ENCODE data around the gene ALG2. TPM values are rescaled to one million over a fixed set of nuclear protein-coding genes. Genes with fewer than 3 reads are reported as not detected.

ALG2 gene
- total RNA-seq, 1 experiment from 2014 or later: 30.1 TPM

- H3K4me1 ChIP-seq (ENCODE audit: insufficient read depth, low read length, poor library complexity, severe bottlenecking): peaks cover 7% of the 10 kb centered on the region
- DNase-seq (ENCODE audit: low spot score): no peak
- ChIA-PET CTCF (no interaction called here), POLR2A (ENCODE audit: low non-redundant PET) (interaction anchor here (0.6 kb wide), 1 partner anchor 1232 kb away, joined by 3 read pairs; no protein-coding TSS in a partner anchor)
- no peaks in the 10 kb centered on the region for H3K9me3 ChIP-seq (ENCODE audit: low read depth, low read length, poor library complexity, severe bottlenecking)
- BruUV-seq (replicated peaks): no TSS peak
- TF ChIP-seq CTCF (conservative IDR thresholded peaks at IDR 0.05; ENCODE audit: low read depth, low read length): no peak
- no peak for TF ChIP-seq EZH2 (IDR thresholded peaks at IDR 0.05; ENCODE audit: borderline replicate concordance, low read depth, low read length, poor library complexity, severe bottlenecking)
- no peaks in the 10 kb centered on the region for H3K36me3 ChIP-seq (ENCODE audit: insufficient read depth, low read length, poor library complexity, severe bottlenecking)
- no peak overlapping the region for H3K27ac ChIP-seq (ENCODE audit: low read depth, low read length, poor library complexity, severe bottlenecking)
- intact Hi-C loops (cut with micrococcal nuclease; ENCODE audit: unreplicated experiment): loop anchor here (5.0 to 10.0 kb wide), 5 partner anchors 84 to 1036 kb away; partner anchors contain the start of gene NR4A3
- no peaks in the 10 kb centered on the region for H3K27me3 ChIP-seq (replicated peaks; ENCODE audit: insufficient read depth, low read depth, low read length, poor library complexity)
- H3K4me3 ChIP-seq (ENCODE audit: low read depth, low read length, poor library complexity, severe bottlenecking): no peak overlapping the region
Measured at GRCh38 chr9:99181206-99181605, 40.5 kb downstream of the ALG2 start.

- Histone ChIP-seq H3K4me3 (ENCODE audit: low read depth, low read length, poor library complexity, severe bottlenecking) (no peak overlapping the region), H3K9me3 (ENCODE audit: low read depth, low read length, poor library complexity, severe bottlenecking) (no peaks in the 10 kb centered on the region), H3K4me1 (ENCODE audit: insufficient read depth, low read length, poor library complexity, severe bottlenecking) (peaks cover 7% of the 10 kb centered on the region), H3K36me3 (ENCODE audit: insufficient read depth, low read length, poor library complexity, severe bottlenecking) (no peaks in the 10 kb centered on the region), H3K27ac (ENCODE audit: low read depth, low read length, poor library complexity, severe bottlenecking) (no peak overlapping the region), H3K27me3 (replicated peaks; ENCODE audit: insufficient read depth, low read depth, low read length, poor library complexity) (no peaks in the 10 kb centered on the region)
- intact Hi-C loops (cut with micrococcal nuclease; ENCODE audit: unreplicated experiment): loop anchor here (5.0 to 10.0 kb wide), 5 partner anchors 84 to 1037 kb away; partner anchors contain the start of gene NR4A3
- no peak for DNase-seq (ENCODE audit: low spot score)
- BruUV-seq (replicated peaks): no TSS peak
- TF ChIP-seq CTCF (conservative IDR thresholded peaks at IDR 0.05; ENCODE audit: low read depth, low read length): no peak
- no peak for TF ChIP-seq EZH2 (IDR thresholded peaks at IDR 0.05; ENCODE audit: borderline replicate concordance, low read depth, low read length, poor library complexity, severe bottlenecking)
- ChIA-PET POLR2A (ENCODE audit: low non-redundant PET) (interaction anchor here (0.6 kb wide), 1 partner anchor 1233 kb away, joined by 3 read pairs; no protein-coding TSS in a partner anchor), CTCF (no interaction called here)
Measured at GRCh38 chr9:99180662-99181061, 41.1 kb downstream of the ALG2 start.

GRCh38 chr9:99180199-99180598, 41.5 kb downstream of the ALG2 start:
- BruUV-seq (replicated peaks): no TSS peak
- CTCF ChIA-PET: no interaction called here
- TF ChIP-seq EZH2 (IDR thresholded peaks at IDR 0.05; ENCODE audit: borderline replicate concordance, low read depth, low read length, poor library complexity, severe bottlenecking) (no peak), CTCF (conservative IDR thresholded peaks at IDR 0.05; ENCODE audit: low read depth, low read length) (no peak)

More at GRCh38 chr9:99180199-99180598, 41.5 kb downstream of the ALG2 start:
- Histone ChIP-seq H3K4me3 (ENCODE audit: low read depth, low read length, poor library complexity, severe bottlenecking) (no peak overlapping the region), H3K27me3 (replicated peaks; ENCODE audit: insufficient read depth, low read depth, low read length, poor library complexity) (no peaks in the 10 kb centered on the region), H3K27ac (ENCODE audit: low read depth, low read length, poor library complexity, severe bottlenecking) (no peak overlapping the region), H3K9me3 (ENCODE audit: low read depth, low read length, poor library complexity, severe bottlenecking) (no peaks in the 10 kb centered on the region), H3K4me1 (ENCODE audit: insufficient read depth, low read length, poor library complexity, severe bottlenecking) (peaks cover 7% of the 10 kb centered on the region), H3K36me3 (ENCODE audit: insufficient read depth, low read length, poor library complexity, severe bottlenecking) (no peaks in the 10 kb centered on the region)
- no peak for DNase-seq (ENCODE audit: low spot score)
- intact Hi-C loops (cut with micrococcal nuclease; ENCODE audit: unreplicated experiment): loop anchor here (5.0 to 10.0 kb wide), 5 partner anchors 85 to 1037 kb away; partner anchors contain the start of gene NR4A3
- POLR2A ChIA-PET (ENCODE audit: low non-redundant PET): no interaction called here
